Cardiac fibroblast (primary cell): ENCODE data around the gene FGGY.

Source experiments
- DNase-seq, 2 donors: peaks; one replicate each; pipeline versions ENCODE4 v3.0.0 to v3.0.0-alpha.2; 2010; ENCODE audit warnings: low read depth in 2 of 2
- H3K4me3 ChIP-seq, 2 donors: replicated peaks in 1 of 2; 1 replicate in 1 of 2; 2 replicates in 1 of 2; pipeline ENCODE4 v1.5.1; 2011; ENCODE audit warnings: low read depth in 2 of 2, low read length in 2 of 2, mild to moderate bottlenecking in 2 of 2, moderate library complexity in 1 of 2
- CTCF ChIP-seq: IDR thresholded peaks from one replicate; pipeline ENCODE4 v1.5.1; 2011; ENCODE audit warnings: low read depth, mild to moderate bottlenecking, low read length, inconsistent platforms

The FGGY gene

GRCh38 chr1:59510249-59510648 is 213.4 kb downstream of the FGGY start:
- no peak overlapping the region for H3K4me3 ChIP-seq
- TF ChIP-seq CTCF, result no peak
- no peak for DNase-seq

GRCh38 chr1:59511476-59512465 is 214.9 kb downstream of the FGGY start:
- no peak for TF ChIP-seq CTCF
- H3K4me3 ChIP-seq, result no peak overlapping the region
- peak; percentile 28 to 60 for DNase-seq

GRCh38 chr1:59512702-59513101 is 215.8 kb downstream of the FGGY start:
- H3K4me3 ChIP-seq, result no peak overlapping the region
- no peak for DNase-seq
- TF ChIP-seq CTCF, result no peak

- no peak for TF ChIP-seq CTCF
- H3K4me3 ChIP-seq, result no peak overlapping the region
- no peak for DNase-seq
These were observed 217.4 kb downstream of the FGGY start for GRCh38 chr1:59514061-59514909.

- TF ChIP-seq CTCF, result no peak
- no peak overlapping the region for H3K4me3 ChIP-seq
- peak in 1 of 2 donors; percentile 55 for DNase-seq
These were observed 220.0 kb downstream of the FGGY start for GRCh38 chr1:59516881-59517280.

GRCh38 chr1:59520194-59520593 is 223.3 kb downstream of the FGGY start:
- DNase-seq, result peak; percentile 52 to 63
- no peak for TF ChIP-seq CTCF
- H3K4me3 ChIP-seq, result no peak overlapping the region
